ENCODE results near the gene BTBD19. TPM values are rescaled to one million over a fixed set of nuclear protein-coding genes. Genes with fewer than 3 reads are reported as not detected.

BTBD19 gene
- total and polyA plus RNA-seq, 2 of the 8 experiments (the other 6 are each of a cell fraction or from before 2014, with no cell fraction given) = 1.1 TPM

DNA sequence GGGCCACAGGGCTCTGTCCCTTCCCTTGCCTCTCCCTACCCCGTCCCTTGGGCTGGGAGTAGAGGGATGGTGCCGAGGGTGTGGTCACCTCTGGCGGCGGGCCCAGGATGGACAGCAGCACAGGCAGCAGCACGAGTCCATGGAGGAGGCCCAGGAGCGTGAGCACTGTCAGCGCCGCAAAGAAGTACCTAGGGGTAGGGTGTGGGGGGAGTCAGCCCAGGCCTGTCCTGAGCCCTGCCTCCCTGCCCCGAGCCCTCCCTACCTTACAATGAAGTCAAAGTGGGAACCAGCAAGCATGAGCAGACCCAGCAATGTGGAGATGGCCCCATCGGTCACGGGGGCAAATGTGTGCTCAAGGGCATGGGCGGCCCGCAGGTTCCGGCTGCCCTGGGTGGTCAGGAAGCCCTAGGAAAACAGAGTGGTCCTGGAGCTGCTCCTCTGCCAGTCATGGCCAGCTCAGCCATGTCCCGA is 14.7 kb downstream of the BTBD19 start:
- no peak for FAIRE-seq
- Histone ChIP-seq H2BK15ac (ENCODE audit: low read length) (no peak overlapping the region), H4K91ac (replicated peaks; ENCODE audit: insufficient read length, low read length) (peak overlapping the region; percentile 55), H3K56ac (replicated peaks; ENCODE audit: insufficient read length, low read depth, low read length) (no peak overlapping the region), H3K4me3 (ENCODE audit: extremely low read depth in 1 of 4, insufficient read depth in 2 of 4, low read depth in 3 of 4, low read length in 4 of 4) (no peak overlapping the region), H2AK5ac (ENCODE audit: low read depth, low read length) (no peak overlapping the region), H3K9me3 (ENCODE audit: insufficient read depth in 2 of 2, low read depth in 1 of 2, low read length in 1 of 2) (no peaks in the 10 kb centered on the region), H4K20me1 (replicated peaks in 1 of 2; ENCODE audit: control insufficient read depth in 1 of 2, insufficient read depth in 2 of 2, low read length in 2 of 2) (no peaks in the 10 kb centered on the region), H3K79me2 (ENCODE audit: control insufficient read depth in 1 of 2, insufficient read depth in 2 of 2, low read length in 2 of 2) (no peaks in the 10 kb centered on the region), H3K23me2 (ENCODE audit: low read depth, low read length) (peaks cover 7% of the 10 kb centered on the region), H2BK20ac (ENCODE audit: low read length) (no peak overlapping the region), H4K8ac (ENCODE audit: extremely low read depth, insufficient read depth, low read length) (no peak overlapping the region; the same call in 1 of the 2 replicates), H2BK5ac (ENCODE audit: low read depth, low read length) (no peak overlapping the region), H3K14ac (ENCODE audit: insufficient read length) (no peak overlapping the region), H3K18ac (ENCODE audit: extremely low read depth, low read length) (no peak overlapping the region; the same call in 1 of the 2 replicates), H2BK120ac (replicated peaks; ENCODE audit: low read depth, low read length) (no peak overlapping the region), H3K23ac (ENCODE audit: insufficient read length) (no peak overlapping the region), H3K36me3 (ENCODE audit: control insufficient read depth in 2 of 4, insufficient read depth in 4 of 4, low read length in 3 of 4) (no peaks in the 10 kb centered on the region), H2BK12ac (ENCODE audit: low read depth, low read length) (peak overlapping the region; percentile 80; the same call in 1 of the 2 replicates), H3K4ac (replicated peaks; ENCODE audit: insufficient read length, low read depth, low read length) (peak overlapping the region; percentile 35), H3K4me2 (ENCODE audit: insufficient read depth in 1 of 2, low read depth in 2 of 2, low read length in 2 of 2) (no peak overlapping the region), H3K79me1 (ENCODE audit: low read depth, low read length) (no peaks in the 10 kb centered on the region), H3K4me1 (replicated peaks in 1 of 4; ENCODE audit: control insufficient read depth in 3 of 4, insufficient read depth in 4 of 4, low read length in 3 of 4) (peaks cover 2 to 14% (median 5%) of the 10 kb centered on the region in 4 experiments), H4K5ac (ENCODE audit: insufficient read length, low read depth, low read length) (no peak overlapping the region), H2AFZ (ENCODE audit: low read length) (no peak overlapping the region), H3K27ac (ENCODE audit: low read depth, low read length) (no peak overlapping the region), H3K27me3 (replicated peaks in 1 of 4; ENCODE audit: control insufficient read depth in 3 of 4, extremely low read depth in 1 of 4, insufficient read depth in 3 of 4, low read length in 3 of 4) (no peaks in the 10 kb centered on the region; a peak in 2 of 7 replicates), H3K9ac (replicated peaks in 1 of 4; ENCODE audit: extremely low read depth in 1 of 4, low read depth in 3 of 4, low read length in 3 of 4) (no peak overlapping the region)
- DNase-seq (ENCODE audit: low read depth in 1 of 2, low spot score in 2 of 2) = no peak
- CTCF ChIA-PET (ENCODE audit: partially characterized antibody) = interaction anchor here (1.1 to 5.3 kb wide), 10 partner anchors 8 to 191 kb away, joined by 4 to 26 read pairs (median 10); partner anchors contain the start of genes DYNLT4 and PLK3
- WGBS, 2 experiments (ENCODE audit: extremely low coverage in 1 of 2, insufficient coverage in 1 of 2, insufficient read length in 1 of 2, insufficient replicate concordance in 2 of 2, low coverage in 1 of 2, low lambda C conversion rate in 2 of 2, missing lambda C conversion rate in 1 of 2) = 94% methylated on average over 14 of the region's 15 CpGs; no CpG with 5 or more reads in 1 of the 2 experiments
- POLR2A ChIA-PET (ENCODE audit: partially characterized antibody) = interaction anchor here (0.8 to 16.6 kb wide), 11 partner anchors 7 to 517 kb away, joined by 3 to 547 read pairs (median 92); partner anchors contain the start of genes BEST4, BTBD19, DYNLT4 and MUTYH
- TF ChIP-seq RFX5 (IDR thresholded peaks at IDR 0.05; ENCODE audit: borderline replicate concordance, low read depth, low read length) = no peak
- no peak for TF ChIP-seq KDM4A (IDR thresholded peaks at IDR 0.05; ENCODE audit: low read depth, low read length, severe bottlenecking)
- TF ChIP-seq CREB1 (IDR thresholded peaks at IDR 0.05) = no peak
- TF ChIP-seq, protein P1, sequence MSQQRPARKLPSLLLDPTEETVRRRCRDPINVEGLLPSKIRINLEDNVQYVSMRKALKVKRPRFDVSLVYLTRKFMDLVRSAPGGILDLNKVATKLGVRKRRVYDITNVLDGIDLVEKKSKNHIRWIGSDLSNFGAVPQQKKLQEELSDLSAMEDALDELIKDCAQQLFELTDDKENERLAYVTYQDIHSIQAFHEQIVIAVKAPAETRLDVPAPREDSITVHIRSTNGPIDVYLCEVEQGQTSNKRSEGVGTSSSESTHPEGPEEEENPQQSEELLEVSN (IDR thresholded peaks at IDR 0.05) = no peak
- TF ChIP-seq, protein P2, sequence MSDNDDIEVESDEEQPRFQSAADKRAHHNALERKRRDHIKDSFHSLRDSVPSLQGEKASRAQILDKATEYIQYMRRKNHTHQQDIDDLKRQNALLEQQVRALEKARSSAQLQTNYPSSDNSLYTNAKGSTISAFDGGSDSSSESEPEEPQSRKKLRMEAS (IDR thresholded peaks at IDR 0.05) = no peak
- TF ChIP-seq SP4 (IDR thresholded peaks at IDR 0.05; ENCODE audit: low read length) = no peak
- no peak for TF ChIP-seq GABPA (IDR thresholded peaks at IDR 0.05; ENCODE audit: borderline replicate concordance, insufficient read depth, low read length)
- TF ChIP-seq YY1 (IDR thresholded peaks at IDR 0.05; ENCODE audit: low read depth, low read length) = no peak

Data from H1 (cell line).